ENCODE measurements around the gene PRKG2.

DNA sequence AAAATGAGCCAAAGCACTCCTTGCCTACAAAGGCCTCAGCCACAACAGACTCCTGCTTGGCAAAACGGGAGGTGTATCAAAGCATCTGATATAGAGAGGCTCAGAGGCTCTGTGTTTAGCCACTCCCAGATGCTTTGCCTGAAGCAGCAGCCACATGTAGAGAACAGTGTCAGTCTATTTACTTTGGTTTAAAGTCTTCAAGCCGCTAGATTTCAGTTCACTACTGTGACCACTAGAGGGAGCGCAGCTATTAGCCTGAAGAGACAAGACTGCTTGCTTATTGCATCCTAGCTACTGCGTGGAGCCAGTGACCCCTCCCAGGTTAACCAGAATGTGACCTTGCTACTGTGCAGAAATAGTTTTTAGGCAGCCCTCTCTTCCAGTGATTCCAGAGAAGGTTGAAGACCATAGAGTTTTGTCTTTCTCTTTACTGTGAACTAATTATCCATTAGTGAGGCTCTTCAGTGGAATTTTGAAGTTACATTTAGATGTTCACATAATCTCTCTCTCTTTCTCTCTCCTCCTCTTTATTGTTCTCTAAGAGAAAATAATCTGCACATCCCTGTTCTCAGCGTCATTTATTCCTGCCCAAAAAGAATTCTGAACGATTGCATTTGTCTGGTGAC lies 145.2 kb downstream of the PRKG2 start:
- TF ChIP-seq, protein P1, sequence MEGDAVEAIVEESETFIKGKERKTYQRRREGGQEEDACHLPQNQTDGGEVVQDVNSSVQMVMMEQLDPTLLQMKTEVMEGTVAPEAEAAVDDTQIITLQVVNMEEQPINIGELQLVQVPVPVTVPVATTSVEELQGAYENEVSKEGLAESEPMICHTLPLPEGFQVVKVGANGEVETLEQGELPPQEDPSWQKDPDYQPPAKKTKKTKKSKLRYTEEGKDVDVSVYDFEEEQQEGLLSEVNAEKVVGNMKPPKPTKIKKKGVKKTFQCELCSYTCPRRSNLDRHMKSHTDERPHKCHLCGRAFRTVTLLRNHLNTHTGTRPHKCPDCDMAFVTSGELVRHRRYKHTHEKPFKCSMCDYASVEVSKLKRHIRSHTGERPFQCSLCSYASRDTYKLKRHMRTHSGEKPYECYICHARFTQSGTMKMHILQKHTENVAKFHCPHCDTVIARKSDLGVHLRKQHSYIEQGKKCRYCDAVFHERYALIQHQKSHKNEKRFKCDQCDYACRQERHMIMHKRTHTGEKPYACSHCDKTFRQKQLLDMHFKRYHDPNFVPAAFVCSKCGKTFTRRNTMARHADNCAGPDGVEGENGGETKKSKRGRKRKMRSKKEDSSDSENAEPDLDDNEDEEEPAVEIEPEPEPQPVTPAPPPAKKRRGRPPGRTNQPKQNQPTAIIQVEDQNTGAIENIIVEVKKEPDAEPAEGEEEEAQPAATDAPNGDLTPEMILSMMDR (IDR thresholded peaks at IDR 0.05) = peak in 5 of 6 experiments; percentile 49 to 91 (median 88)
- TF ChIP-seq POLR2A (IDR thresholded peaks at IDR 0.05) = no peak
